Head of caudate nucleus (tissue), 42 donors: ENCODE measurements around the gene DNAH9.

Experiments
- DNase-seq, 42 donors: peaks; one replicate each; pipeline versions ENCODE4 v3.0.0 to v3.0.0-alpha.2; 2020 to 2021; ENCODE audit warnings: mixed read lengths in 7 of 42
- intact Hi-C: fragments of 100-400 bp; cut with DNase I; formaldehyde crosslinking; loops from one replicate; pipeline ENCODE4 v1.15.0; 2022

Gene DNAH9

DNA sequence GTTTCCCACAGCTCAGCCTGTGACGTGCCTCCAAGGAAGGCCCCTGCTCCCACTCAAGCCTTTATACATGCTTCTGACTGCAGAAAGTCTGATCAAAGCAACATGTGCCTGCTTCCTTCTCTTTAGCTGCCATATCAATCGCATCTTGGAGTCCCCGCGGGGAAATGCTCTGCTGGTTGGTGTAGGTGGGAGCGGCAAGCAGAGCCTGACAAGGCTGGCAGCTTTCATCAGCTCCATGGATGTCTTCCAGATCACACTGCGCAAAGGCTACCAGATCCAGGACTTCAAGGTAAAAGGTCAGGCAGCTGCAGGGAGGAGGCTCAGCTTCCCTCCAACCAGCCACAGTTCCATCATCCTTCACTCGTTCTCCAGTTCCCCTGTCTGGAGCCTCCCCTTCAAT, 209.3 kb downstream of the DNAH9 start:
- intact Hi-C loops = no loop called here
- no peak for DNase-seq

DNA sequence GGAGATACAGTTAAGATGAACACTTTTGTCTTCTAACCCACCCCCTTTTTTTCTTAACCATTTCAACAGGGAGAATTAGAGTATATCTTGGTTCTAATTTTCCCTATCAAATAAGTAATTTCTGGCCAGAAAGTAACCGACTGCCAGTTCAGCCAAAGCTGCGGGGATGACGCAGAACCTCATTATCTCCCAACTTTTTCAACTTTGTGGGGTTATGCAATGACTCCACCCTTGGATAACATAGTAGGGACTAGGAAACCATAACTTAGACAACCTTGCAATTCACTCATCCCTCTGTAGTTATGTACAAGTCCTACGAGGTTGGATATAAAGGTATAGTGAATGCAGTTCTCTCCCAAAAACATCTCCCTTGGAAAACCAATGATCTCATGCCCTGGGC, 215.0 kb downstream of the DNAH9 start:
- no peak for DNase-seq
- intact Hi-C loops = no loop called here

DNA sequence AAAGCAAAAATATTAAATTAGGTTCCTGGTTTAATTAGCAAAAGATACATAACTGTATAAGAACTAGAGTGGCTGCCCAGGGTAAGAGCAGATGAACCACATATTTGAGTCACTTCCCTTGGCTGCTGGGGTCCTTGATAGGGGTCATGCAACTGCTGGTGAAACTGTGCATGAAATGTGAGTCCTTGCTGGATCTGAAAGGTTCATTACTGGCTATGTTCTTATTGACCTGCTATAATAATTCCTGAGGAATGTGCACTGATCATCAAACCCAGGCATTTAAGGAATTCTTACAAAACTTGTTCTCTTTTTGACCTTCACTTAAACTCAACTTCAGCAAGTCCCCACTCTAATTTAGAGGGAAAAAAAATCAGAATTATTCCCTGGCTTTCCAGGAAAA, 215.6 kb downstream of the DNAH9 start:
- intact Hi-C loops = no loop called here
- no peak for DNase-seq

DNA sequence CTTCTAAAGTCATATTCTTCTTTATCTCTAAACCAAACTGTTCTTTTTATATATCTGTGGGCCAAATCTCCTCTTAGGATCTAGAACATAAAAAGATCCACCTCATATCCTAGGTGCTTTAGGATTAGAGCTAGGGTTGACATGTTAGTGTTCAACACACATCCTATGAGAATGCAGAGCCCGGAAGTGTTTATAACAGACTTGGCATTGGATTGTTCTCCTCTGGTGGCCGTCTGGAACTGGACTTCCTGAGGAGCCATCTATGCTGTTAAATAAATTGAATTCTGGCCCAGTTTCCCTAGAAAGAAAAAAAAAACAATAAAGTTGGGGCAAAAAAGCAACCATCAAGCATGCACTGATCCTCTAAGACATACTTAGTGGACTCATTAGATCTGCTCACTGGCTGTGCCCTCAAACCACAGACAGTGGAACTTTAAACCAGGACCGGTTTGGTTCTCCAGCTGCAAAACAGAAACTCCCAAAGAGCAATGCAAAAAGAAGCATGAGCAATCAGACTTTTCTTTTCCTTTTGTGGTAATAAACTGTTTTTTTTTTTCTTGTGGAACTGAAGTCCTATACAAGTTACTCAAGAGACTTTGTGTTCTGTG, 216.5 kb downstream of the DNAH9 start:
- intact Hi-C loops = no loop called here
- no peak for DNase-seq

DNA sequence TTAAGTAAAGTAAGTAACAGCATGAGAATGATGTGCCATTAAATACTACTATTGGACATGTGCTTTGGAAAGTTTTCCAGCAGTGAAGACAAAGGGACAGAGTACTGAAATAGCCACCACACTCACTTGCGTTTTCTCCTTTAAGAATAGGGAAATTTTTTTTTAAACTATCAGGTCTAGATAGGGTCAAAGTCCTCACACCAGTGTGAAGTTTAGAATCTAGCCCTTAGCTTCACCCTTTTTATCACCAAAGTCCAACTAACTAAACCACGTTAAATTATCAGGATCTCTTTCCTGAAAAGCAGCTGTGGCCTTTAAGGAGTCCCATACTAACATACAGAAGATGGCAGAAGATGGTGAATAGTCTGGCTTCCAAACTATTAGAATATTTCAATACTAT, 218.1 kb downstream of the DNAH9 start:
- intact Hi-C loops = no loop called here
- no peak for DNase-seq

DNA sequence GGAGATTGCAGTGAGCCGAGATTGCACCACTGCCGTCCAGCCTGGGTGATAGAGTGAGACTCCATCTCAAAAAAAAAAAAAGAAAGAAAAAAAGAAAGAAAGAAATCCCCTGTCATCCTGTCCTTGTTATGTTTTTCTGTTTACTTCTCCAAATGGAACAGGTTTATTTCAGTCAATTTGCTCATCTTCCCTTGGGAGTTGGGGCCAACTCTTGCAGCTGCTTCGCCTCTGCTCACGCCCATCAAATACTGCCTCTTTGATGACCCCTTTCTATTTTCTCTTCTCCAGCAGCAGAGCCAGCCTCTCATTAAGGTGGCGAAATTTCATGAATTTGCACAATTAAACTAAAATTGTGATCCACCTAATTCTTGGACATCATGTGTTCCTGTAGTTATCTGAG, 225.6 kb downstream of the DNAH9 start:
- DNase-seq = no peak
- intact Hi-C loops = loop anchor here (10.0 kb wide), 1 partner anchor 49 kb away; no protein-coding TSS in a partner anchor

DNA sequence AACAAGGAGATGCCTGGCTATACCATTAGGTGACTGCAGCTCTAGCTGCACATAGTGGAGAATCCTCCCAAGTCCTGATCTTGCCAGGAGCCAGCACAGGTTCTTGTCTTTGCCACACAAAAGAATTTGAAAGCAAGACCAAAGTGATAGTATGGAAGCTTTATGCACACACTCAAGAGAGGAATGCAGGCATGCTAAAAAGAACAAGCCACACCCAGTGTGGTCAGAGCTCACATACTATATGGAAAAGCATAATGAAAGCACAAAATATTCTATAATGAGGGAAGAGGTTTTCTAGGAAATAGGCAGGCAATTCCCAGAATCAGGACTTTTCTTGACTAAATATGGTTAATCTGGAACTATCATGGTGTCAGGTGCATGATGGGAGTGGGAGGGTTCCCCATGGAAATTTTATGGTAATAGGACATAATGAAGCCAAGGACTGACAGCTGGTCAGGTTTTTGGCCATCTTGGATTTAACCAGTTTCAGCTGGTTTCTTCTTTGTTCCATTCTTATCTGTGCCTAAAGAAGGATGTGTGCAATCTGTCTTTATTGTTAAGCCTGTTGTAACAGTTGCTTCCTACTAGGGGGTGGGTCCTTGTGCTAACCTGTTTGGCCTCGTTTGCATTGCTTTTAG, 227.4 kb downstream of the DNAH9 start:
- no peak for DNase-seq
- intact Hi-C loops = loop anchor here (10.0 kb wide), 1 partner anchor 51 kb away; no protein-coding TSS in a partner anchor

DNA sequence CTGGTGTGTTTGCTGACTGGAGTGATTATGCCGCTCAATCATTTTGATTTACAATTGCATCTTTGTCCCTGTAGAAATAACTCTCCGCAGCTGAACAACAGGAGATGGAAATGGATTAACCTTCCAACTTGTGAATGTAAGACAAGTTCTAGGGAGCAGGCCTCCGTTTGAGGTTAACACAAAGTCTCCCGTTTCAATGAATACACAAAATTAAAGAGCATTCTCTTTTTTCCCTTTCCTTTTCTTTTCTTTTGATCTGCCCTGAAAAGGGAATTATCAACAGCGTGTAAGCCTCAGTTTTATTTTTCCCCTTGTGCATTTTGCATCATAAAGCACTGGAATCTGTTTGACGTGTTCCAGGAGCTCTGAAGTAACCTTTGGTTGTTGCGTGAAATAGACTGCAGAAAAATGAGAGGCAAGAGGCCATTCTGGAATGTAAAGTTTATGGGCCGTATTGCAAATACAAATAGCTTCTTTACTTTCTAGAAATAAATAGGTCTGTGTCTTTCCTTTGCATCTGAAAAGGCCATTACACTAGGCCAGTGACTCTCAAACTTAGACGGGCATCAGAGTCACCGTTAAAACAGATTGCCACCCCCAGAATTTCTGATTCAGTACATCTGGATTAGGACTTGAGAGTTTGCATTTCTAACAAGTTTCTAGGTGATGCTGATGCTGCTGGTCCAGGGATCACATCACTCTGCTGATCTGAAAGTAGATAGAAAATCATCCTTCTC, 234.3 kb downstream of the DNAH9 start:
- intact Hi-C loops = no loop called here
- DNase-seq = no peak

DNA sequence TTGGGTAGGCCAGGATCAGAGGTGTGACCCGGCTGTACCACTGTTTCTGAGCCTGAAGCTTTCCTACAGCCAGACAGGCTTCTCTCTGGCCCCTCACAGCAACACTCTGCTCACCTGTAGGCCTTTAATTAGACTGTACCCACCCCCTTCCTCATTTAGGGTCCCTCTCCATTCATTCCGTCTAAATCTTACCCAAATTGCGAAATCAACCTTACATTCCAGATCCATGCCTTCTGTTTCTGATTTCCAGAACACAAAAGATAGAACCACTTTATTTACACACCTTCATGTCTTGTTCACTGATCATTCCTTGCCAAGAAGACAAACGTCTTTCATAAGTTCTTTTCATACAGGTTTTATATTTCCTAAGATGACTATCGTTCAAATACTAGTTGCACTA, 238.2 kb downstream of the DNAH9 start:
- no peak for DNase-seq
- intact Hi-C loops = no loop called here

DNA sequence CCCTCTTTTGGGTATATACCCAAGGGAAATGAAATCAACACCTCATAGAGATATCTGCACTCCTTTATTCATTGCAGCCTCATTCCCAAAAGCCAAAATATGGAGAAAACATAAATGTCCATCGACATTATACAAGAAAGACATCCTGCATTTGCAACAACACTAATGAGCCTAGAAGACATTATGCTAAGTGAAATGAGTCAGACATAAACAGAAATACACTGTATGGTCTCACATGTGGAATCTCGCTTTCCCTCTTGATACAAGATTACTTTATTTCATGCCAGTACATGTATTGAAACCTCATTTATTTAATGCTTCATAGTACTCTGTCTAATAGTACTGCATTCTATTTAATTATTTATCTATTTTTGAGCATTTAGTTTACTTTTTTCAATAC, 241.8 kb downstream of the DNAH9 start:
- no peak for DNase-seq
- intact Hi-C loops = no loop called here

DNA sequence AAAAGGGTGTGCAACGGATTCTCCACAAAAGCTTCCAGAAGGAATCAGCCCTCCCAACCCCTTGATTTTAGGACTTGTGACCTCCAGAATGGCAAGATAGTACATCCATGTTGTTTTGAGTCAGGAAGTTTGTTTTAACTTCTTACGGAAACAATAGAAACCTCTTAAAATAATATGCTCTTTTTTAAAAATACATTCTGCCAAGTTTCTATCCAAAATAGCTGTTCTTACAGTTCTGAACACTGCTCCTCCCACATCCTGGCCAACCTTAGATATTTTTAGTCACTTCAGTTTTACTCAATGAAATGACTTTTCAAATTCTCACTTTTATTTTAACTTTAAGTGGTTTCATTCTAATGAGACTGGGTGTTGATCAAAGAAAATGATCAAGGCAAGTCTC, 242.6 kb downstream of the DNAH9 start:
- DNase-seq = peak in 3 of 42 donors; percentile 8 to 38 (median 22)
- intact Hi-C loops = no loop called here

DNA sequence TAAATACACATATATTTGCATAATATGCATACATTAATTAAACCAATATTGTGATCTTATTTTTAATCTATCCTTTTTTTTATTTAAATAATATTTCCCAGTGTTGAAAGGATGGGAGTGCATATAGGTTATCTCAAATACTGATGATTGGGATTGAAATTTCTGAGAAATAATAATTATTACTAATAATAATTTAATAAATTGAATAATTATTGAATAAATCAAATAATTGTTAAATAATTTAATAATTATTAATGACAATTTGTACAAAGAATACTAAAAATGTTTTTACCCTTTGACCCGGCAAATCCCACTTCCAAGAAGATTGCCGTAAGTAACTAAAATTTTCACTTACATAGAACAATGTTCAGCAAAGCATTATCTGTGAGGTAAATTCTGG, 250.1 kb downstream of the DNAH9 start:
- intact Hi-C loops = no loop called here
- DNase-seq = no peak

DNA sequence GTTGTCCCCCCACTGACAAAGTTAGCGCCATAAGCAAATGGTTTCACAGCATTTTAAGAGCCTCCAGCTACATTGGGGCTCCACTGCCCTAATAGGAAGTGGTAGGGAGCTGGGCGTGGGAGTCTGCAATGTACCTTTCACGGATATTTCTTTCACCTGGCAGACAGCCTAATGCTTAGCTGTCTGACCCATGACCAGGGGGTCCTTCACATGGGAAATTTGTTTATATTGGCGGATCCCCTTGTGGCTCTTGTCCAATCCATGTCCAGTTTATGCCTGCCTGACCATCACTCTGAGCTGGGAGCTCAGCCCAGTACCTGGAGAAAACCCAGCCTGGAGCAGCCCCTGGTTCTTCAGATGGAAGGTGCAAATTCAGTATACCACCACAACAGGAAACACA, 254.0 kb downstream of the DNAH9 start:
- intact Hi-C loops = no loop called here
- no peak for DNase-seq

DNA sequence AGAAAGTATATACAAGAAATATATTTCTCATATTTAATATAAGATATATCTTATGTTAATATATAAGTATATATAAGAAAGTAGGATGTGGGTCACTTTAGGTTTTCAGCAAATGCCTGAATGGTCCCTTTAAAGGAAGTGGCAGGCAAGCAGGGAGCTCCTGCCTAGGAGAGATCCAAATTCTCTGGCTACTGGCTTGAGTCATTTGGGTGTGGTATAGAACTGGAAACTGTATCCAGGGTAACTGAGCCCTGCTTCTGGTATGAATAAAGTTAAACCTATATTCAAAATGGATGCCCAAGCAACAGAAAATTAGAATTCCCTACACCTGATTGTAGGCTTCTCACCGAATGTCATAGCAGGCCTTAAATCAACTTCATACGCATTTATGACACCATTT, 254.6 kb downstream of the DNAH9 start:
- intact Hi-C loops = no loop called here
- DNase-seq = no peak

DNA sequence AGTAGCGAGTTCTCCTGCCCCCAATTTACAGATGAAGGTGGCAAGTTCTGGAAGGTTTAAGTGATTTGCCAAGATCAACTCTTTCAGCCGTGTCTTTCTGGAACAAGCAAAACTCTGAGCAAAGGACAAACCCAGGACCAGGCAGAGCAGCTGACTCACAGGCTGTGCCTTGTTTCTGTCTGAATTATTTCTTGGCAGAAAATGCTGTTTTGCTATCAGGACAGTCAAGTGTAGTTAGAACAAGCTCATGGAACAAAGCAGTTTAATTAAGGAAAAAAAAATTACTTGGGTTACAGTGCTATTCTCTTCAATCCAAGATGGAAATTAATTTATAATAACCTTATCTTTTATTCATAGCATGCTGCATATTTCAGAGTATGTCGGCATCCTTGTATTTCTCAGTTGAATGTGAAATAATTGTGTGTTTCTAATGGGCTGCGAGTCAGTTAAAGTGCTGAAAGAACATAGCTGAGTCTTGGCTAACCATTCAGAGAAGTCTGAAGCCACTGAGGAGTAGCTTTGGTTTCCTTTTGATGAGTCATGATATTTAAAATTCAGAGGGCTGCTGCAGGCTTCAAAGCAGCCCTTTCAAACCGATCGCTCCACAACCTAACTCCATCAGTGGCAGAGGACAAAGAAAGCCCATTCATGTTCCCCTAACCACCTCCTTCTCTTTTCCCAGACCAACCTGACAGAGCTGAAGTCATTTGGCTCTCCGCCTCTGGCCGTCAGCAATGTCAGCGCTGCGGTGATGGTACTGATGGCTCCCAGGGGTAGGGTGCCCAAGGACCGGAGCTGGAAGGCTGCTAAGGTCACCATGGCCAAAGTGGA, 255.3 kb downstream of the DNAH9 start:
- peak in 38 of 42 donors; percentile 4 to 84 (median 36) for DNase-seq
- intact Hi-C loops = no loop called here

DNA sequence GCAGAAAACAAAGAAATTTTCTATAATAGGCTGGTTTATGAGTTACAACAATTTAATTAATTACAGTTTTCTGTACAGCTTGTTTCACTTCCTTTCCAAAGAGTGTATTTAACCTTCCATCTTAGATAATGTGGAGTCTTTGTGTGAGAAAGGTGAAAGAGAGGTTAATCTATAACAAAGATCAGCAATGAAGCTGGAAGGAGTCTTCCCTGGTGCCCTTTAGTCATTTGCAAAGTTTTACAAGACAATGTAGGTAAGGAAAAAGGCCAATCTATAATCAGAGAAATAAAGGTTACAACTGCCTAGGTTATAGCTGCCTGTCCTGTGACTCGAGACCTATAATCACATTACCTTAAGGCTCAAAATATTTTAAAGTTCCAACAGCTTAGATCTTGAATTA, 257.0 kb downstream of the DNAH9 start:
- intact Hi-C loops = no loop called here
- no peak for DNase-seq

DNA sequence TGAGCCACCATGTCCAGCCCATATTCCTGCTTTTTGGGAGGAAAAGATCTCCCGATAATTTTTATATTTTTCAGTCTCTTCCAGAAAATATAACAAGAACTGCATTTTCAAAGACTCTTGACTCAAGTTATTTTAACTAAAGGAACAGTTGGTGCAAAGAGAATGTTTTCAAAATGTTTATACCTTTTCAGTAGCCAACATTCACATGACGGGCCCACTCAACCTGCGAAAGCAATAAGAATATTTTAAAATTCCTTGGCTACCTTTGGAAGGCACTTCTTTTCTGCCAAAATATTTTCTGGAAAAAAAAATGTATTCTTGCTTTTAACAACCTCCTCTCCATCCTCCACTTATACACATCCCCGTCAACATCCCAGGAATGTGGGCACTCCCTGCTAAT, 258.7 kb downstream of the DNAH9 start:
- no peak for DNase-seq
- intact Hi-C loops = no loop called here

DNA sequence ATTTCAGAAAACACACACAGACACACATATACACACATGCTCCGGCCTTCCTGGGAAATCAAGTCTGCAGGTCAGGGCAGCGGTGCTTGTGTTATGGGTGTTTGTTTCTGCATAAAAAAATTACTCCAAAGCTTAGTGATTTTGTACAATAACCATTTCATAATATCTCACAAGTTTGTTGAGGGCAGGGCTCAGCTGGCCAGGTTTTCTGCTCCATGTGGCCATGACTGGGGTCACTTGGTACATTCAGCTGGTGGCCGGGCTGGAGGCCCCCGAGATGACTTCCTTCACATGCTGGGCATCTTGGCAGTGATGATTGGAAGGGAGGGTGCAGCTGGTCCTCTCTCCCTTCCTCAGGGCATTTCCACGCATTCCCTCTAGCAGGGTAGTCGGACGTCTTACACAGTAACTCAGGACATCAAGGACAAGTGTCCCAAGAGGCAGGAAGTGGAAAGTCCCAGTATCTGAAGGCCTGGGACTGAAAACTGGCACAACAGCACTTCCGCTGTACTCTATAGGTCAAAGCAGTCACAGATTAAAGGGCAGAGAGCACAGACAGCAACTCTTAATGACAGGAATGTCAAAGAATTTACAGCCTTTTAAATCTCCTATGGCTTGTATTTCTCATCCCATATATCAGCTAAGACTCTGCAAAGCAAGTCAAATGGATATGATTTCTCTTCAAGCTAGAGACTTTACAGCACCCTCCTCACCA, 271.6 kb downstream of the DNAH9 start:
- DNase-seq = no peak
- intact Hi-C loops = no loop called here

DNA sequence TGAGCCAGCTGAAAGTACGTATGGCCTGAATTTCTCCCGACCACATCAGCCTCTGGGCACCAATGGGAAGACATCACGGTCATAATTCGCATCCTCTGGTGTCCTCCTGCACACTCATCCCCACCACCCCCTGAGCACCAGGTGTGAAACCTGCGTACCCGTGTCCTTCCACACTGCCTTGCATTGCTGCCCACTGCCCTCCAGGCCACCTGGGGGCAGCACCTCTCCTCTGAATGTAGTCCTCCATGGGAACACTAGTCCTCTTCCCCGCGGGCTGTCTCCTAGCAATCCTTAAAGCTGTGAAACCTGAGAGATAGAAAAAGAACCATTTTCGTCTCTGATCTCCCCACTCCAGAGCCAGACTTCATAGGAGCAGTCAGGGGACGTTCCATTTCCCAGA, 273.5 kb downstream of the DNAH9 start:
- intact Hi-C loops = no loop called here
- DNase-seq = no peak
